ENCODE data around the gene UAP1L1.
"Not testable (repeated sequence)": the region's sequence is repeated elsewhere in the genome, so short reads cannot be mapped to it uniquely, and the experiment has no call there.

UAP1L1 gene

DNA sequence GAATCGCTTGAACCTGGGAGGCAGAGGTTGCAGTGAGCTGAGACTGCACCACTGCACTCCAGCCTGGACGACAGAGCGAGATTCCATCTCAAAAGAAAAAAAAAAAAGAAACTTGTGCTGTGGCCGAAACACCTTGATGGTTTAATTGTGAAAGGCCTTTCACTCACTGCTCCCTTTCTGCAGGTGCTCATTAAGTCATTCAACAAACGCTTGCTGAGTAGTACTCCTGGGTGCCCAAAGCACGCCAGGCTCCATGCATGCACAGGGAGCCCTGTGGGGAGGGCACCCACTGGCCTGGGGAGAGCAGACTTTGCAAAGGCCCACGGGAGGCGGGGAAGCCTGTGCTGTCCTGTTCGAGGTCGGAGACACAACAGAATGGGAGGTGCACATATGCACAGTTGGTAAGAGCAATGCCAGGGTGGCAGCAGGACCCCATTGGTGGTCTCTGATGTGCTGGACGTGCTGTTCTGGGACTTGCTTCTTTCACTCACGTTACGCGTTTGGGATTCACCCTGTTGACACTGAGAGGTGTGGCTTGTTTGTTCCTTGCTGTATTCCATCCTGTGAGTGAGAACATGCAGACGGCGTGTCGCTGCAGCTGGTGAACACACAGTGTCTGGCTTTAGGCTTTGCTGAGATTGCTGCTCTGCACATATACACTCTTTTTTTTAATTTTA, 20.4 kb upstream of the UAP1L1 start:
- DNase-seq (ENCODE audit: low read depth): no peak

DNA sequence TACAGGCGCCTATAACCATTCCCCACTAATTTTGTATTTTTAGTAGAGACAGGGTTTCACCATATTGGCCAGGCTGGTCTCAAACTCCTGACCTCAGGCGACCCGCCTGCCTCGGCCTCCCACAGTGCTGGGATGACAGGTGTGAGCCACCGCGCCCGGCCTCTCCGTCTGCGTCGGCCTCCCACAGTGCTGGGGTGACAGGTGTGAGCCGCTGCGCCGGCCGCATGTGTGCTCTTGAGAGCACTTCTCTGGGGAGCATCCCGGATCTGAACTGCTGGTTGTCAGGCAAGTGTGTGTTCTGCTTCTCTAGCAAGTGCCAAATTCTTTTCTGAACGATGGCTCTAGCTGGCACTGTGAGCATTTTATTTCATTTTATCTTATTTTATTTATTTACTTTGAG, 19.8 kb upstream of the UAP1L1 start:
- DNase-seq (ENCODE audit: low read depth): no peak

DNA sequence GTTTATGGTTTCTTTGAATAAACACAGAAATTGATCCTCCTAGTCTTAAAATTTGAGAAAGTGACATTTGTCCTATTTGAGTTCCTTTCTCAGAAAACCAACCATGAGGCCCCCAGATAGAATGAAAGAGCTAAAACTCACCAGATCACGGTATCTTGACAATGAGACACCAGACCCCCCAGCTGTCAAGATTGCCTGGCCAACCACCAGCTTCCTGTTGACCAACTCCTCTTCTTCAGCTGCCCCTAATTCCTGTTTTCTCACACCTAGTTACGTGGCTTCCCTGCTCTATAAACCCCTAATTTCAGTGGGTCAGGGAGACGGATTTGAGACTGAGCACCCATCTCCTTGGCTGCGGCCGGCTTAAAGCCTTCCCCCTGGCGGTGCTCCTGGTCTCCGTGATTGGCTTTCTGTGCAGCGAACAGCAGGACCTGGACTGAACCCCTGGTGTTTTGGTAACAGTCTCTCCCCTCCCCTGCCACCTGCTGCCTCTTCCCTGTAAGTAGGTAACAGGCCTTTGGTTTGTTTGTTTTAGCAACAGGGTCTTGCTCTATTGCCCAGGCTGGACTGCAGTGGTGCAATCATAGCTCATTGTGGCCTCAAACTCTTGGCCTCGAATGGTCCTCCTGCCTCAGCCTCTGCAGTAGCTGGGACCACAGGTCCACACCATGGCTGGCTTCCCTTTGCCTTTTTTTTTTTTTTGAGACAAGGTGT, 18.6 kb upstream of the UAP1L1 start:
- DNase-seq (ENCODE audit: low read depth): no peak

DNA sequence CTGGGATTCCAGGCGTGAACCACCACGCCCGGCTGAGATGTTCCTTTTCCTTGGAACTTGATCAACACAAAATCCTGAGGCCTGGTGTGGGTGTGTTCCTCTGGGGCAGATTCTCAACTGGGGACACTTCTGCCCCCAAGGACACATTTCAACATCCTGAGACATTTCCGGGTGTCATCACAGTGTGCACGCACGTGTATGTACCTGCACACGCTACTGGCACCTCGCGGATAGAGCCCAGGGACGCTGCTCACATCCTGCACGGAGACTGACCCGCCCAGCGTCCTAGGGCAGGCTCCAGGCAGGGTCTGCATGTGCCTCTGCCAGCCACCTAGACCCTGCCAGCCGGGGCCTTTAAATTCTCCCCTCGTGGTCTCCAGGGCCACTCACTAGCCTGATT, 14.9 kb upstream of the UAP1L1 start:
- DNase-seq (ENCODE audit: low read depth): no peak

DNA sequence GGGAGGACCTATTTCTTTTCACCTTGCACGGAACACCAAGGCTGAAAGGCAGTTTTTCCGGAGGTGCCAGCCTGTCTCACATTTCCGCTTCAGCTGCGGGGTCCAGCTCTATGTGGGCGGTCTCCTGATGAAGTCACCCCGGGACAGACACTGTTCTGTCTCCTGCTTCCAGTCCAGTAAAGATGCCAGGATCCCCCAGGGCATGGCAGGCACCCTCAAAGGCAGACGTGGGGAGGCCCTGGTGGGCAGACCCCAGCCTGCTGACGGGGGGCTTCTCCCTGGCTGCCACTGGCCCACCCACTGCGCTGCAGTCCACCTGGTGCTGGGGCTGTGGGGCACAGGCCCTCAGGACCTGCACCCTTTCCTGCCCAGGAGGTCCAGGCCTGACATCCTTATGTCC, 14.5 kb upstream of the UAP1L1 start:
- DNase-seq (ENCODE audit: low read depth): not testable (repeated sequence)

DNA sequence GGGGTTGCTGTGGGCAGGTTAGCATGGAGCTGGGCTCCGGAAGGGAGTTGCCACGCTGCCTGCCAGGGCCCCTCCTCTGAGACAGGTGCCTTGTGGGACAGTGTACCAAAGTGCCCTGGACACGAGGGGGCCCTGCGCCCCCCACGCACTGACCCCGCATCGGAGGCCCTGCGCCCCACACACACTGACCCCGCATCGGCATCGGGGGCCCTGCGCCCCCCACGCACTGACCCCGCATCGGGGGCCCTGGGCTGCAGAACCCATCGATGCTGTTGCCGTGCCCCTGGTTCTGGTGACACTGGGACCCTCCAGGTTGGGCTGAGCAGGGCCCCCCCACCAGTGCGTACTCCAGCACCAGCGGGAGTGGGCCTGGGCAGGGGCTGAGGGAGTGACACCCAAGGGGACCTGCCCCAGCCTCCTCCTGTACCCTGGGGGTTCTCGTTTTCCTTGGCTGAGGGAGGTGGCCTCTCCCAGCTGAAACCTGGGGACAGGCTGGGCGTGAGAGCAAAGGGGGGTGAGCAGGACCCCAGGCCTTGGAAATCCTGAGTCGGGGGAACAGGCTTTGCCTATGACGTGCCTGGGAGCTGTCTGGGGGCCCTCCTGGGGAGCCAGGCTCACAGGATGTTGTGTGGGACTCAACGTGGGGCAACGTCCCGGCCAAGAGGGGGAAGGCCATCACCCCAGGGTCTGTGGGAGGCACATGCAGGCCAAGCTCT, 13.8 kb upstream of the UAP1L1 start:
- DNase-seq (ENCODE audit: low read depth): no peak

DNA sequence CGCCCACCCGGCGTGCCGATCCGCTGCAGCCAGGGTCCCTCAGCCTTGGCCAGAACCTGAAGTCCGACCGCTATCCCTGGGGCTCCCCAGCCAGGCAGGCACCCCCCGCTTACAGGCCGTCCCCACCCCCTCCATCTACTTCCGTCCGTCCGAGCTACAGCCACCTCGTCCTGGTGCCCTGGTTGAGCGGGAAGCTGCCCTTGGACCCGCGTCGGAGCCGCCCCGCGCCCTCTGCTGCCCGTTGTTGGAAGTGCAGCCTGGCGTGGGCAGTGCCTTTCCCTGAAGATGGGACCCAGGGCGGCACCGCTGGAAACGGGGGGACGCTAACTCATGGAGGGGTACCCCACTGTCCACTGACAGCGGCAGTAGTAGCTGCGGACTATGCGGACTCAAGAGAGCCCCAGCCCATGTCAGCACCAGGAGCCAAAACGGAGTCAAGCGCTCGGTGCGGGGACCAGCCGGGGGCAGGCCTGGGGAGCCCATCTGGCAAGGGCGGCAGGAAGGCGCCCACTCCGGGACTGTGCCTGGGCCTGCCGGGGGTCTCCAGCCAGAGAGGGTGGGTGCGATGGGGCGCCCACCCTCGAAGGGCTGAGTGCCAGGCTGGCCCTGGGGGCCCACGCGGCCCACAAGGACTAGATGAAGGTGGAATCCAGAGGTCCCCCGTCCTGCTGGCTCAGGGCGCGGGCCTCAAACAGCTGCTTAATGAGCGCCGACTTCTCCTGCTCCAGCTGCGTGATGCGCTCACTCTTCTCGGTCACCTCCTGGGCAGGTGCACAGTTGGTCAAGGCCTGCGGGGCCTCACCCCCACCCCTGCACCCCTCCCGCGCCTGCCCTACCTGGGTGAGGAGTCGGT, 13.1 kb upstream of the UAP1L1 start:
- peak; percentile 34 for DNase-seq (ENCODE audit: low read depth)

DNA sequence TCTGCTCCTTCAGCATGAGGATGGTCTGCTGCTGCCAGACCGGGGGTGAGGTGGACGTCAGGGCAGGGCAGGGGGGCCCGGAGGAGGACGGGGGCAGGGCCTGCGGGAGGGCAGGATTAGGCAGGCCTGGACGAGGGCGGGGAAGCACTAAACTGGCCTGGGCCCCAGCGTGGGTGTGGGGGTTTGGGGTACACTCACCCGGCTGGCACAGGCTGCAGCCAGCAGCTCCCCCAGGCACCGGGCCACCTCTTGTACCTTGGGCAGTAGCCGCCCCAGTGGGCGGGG, 12.5 kb upstream of the UAP1L1 start:
- DNase-seq (ENCODE audit: low read depth): no peak

DNA sequence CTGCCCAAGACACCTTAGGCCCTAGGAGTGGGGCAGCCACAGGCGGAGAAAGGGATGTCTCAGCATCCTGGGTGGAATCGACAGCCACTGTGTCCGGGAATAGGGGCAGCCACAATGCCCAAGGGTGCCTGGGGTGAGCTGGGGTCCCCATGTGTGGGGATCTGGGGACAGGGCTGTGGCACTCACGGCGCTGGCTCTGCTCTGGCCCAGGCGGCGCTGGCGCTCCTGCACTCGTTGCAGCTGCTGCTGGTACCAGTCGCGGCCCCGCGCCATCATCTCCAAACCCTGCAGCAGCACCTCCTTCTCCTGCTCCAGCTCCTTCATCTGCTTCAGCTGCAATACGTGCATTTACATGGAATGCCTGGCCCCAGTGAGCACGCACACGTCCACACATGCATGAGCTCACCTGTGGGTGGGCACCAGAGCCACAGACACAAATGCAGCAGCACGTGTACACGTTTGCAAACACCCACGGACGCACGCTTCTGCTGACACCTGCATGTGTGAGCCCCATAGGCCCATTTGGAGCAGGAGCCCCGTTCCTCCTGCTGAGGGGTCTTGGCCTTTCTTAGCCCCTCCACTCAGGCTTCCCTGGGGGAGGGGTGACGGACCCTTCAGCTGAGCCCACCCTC, 11.9 kb upstream of the UAP1L1 start:
- no peak for DNase-seq (ENCODE audit: low read depth)

DNA sequence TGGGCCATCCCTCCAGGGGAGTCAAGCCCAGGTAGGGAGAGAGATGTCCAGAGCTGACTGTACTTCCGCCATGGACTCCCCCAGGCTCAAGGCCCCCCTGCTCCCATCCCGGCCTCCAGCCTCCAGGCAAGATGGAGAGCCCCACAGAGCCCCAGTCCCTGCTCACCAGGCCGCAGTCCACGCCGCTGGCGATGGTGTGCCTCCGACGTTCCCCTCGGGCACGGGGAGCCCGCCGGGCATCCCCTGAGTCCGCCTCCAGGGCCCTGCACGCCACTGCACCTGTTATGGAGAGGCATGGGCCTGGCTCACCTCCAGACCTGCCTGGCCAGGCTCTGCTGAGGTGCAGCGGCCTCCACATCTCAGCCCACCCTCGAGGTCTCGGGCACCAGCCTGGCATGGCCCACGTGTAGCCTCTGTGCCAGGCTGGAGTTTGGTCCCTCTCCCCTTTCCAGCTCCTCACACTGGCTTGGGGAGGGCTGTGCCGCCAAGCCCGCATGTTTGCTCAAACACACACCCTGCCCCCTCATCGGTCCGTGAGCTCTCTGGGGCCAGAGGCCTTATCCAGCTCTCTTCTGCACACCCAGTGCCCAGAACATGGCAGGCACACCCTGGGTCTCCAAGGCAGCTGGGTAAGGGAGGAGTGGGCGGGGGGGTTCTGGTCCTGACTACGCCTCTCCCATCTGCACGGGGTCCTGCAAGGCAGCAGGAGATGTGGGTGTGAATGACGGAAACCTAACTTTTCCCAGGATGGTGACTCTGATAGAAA, 11.0 kb upstream of the UAP1L1 start:
- no peak for DNase-seq (ENCODE audit: low read depth)

DNA sequence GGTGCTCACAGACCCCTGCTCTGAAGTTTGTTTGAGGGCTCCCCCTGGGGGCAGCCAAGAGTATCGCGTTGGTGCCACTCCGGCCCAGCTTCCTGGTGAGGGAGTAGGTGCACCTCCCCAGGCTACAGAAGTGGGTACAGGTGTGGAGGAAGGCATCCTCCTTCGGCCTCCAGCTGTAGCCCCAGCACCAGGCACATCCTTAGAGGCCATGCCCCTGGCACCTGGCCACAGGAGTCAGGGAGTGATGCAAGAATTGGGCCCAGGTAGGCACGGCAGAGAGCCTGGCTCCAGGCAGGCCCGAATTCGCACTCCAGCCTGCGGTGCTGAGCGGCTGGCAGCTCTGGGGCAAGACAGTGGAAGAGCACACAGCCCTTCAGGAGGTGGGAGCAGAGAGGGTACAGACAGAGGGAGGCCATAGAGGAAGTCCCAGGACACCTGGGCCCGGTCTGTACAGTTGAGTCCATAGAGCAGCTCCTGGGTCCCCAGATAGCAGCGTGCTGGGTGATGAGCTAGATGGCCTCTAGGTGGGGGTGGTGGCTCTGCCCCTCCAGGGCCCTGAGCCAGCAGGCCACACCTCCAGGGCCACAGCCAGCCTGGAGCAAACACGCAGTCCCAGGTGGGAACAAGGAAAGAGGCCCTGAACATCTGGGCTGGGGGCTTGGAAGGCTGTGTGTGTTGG, 9.3 kb upstream of the UAP1L1 start:
- DNase-seq (ENCODE audit: low read depth): peak; percentile 70

DNA sequence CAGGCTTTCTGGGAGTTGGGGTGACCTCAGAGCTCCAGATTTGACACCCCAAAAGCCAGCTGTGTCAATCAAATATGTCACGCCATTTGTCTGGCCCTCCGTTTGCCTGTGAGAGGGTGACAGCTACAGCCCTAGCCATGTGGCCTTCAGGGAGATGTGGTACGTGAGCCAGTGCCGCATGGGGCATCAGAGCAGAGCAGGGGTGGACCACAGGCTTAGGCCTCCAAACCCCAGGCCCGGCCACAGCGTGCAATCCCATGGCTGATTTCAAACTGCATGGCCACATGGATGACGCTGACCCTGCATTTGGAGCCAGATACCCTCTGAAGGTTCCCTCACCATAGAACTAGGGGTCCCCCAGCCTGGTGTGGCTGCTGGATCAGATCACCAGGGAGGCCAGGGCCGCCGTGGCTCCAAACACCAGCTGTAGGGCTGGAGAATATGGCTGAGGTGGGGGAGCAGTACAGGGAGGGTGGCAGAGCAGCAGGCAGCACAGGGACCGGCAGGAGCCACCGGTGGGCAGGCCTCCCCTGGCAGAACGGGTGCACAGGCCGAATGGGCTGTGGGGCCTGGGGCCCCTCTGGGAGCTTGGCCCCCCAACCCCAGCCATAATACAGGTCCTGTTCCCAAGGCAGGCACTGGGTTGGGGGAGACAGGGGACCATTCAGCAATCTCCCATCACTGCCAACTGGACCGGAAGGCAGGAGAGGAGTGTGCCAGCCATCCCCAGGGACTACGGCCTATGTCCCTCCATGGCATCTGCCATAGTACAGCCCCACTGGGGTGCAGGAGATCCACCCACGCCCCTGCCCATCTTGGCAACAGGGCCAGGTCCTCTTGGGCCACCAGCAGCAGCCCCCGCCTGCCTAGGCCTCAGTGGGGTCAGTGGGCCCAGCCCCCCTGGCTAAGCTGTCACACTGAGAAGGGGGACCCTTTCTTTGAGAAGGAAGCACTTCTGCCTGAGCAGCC, 8.5 kb upstream of the UAP1L1 start:
- no peak for DNase-seq (ENCODE audit: low read depth)

DNA sequence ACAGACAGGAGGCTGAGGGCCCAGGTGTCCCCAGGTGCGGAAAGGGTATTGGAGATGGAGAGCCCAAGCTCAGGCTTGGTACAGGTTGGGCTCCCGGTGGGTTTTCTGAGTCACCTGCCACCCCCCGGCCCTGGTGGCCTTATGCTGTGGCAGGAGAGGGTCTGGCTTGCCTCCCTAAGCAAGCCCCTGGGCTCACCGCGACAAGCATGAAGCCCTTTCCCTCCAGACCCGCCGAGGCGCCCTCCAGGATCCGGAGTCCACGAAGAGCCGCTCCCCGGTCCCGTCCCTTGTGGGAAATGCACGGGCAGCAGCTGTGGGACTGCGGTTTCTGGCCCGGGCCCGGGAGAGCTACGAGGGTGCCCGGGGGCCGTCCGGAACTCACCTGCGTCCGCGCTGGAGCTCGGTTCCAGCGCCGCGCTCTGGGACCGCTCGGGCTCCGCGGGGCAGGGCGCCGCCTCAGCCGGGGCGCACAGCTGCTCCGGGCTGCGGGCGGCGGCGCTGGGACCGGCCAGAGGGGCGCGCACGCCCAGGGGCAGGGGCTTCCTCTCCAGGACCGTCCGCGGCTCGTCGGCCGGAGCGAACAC, 7.7 kb upstream of the UAP1L1 start:
- DNase-seq (ENCODE audit: low read depth): no peak

DNA sequence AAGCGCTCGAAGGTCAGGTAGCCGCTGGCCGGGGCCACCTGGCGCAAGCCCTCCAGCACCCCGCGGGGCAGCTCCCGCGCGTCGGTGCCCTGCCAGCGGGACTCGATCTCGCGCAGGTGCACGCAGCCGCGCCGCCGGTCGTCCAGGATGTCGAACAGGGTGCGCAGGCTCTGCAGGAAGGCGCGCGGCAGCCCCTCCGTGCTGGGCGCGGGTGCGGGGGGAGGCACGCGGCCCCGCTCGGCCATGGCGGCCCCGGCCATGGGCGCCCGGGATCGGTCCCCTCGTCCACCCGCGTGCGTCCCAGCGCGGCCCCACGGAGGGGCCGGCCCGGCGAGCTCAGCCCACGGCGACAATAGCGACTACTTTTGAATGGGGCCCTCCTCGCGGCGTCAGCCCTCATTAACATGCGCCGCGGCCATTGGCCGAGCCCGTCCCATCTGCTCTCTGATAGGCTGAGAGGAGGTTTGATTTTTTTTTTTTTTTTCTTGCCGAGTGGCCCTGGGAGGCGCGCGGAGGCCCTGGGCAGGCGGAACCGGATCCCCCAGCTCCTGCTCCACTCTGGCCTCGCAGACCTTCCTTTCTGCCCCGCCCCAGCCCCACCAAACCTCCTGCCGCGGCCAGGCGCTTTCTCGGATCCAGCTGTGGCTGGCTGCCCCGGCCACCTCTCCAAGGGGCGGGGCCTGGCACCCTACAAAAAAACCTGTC, 7.0 kb upstream of the UAP1L1 start, which contains the start of gene SAPCD2:
Gene SAPCD2 (minus strand): TSS at position 357 of the 705 bp plus-strand sequence. CDS start 97 bp downstream, at position 260.
- DNase-seq (ENCODE audit: low read depth): peak; percentile 68

DNA sequence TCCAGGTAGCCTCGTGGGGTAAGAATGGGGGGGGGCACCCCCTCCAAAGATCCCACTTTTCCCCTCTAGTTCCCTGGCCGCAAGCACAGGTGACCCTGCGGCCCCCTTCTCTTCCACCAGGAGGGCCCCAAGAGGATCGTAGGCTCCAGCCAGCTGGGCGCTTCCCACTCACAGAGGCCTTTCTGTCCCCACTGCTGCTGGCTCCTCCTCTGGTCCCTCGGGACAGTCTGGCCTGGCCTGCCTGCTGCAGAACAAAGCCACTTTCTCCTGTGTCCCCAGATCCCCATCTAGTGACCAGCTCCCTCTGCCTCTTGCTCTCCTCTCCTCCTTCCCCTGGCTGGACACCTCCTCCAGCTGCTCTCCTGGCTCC, 6.4 kb upstream of the UAP1L1 start:
- DNase-seq (ENCODE audit: low read depth): no peak

DNA sequence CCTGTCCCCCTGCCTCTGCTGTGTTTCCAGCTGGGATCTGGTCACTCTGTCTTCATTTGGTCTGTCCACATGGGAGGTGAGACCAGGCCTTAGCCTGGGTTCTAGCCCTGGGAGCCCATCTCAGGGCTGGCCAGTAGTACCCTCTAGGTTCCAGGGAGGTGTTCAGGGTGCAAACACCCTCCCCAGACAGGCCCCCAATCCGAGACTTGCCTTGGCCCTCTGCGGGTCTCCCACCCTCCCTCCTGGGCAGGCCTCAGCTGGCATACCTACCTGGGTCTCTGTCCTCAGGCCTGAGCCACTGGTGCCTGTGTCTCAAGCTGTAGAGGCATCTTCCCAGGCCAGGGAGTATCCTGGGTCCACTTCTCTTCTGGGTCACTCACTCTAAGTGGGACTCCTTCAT, 6.0 kb upstream of the UAP1L1 start:
- DNase-seq (ENCODE audit: low read depth): no peak

DNA sequence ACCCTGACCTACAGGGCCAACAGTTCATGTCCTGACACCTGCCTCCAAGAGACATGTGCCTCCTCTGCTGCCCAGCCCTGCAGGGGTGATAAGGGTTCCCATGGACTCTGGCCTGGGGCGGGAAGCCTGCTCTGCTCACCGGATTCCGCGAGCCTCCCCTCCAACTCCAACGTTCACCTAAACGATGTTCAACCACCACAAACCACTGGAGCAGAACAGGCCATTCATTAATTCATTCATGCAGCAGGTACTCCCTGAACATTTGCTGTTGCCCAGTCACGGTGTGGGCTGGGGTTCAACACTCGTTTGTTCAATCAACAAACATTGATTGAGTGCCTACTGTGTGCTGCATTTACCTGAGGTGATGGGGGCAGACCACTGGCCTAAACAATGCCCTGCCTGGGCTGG, 3.3 kb upstream of the UAP1L1 start:
- DNase-seq (ENCODE audit: low read depth): no peak

DNA sequence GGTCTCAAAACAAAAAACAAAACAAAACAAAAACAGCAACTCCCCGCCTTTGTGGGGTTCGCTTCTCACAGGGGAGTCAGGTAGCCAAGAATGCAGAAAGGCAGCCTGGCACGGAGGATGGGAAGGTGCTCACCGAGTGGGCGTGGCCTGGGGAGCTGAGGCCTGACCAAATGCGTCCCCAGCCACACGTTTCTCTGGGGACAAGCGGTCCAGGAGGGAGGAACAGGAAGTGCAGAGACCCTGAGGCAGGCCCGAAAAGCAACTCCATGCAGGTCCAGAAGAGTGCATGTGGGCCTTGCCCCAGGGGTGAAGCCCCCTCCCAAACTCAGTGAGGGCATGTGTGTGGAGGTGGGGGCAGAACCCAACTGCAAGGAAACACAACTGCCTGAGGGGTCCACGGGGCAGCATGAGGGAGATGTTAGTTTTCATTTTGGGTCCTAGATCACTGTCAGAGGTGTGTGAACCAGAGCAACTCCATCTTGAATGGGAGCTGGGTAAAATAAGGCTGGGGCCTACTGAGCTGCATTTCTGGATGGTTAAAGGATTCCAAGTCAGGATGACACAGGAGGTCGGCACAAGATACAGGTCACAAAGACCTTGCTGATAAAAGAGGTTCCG, 2.6 kb upstream of the UAP1L1 start:
- DNase-seq (ENCODE audit: low read depth): no peak
